Karpas-422 (cell line): ENCODE measurements around the gene ZNF77. TPM values are rescaled to one million over a fixed set of nuclear protein-coding genes. Genes with fewer than 3 reads are reported as not detected.
"Not testable (repeated sequence)": the region's sequence is repeated elsewhere in the genome, so short reads cannot be mapped to it uniquely, and the experiment has no call there.

Experiments
- DNase-seq: peaks from one replicate; pipeline ENCODE4 v3.0.0-alpha.2; 2015
- H2AFZ ChIP-seq: fragments of 200-600 bp; sonication (generic); 2 replicates; pipeline ENCODE4 v1.6.1; 2014; ENCODE audit warnings: antibody characterized with exemption, low read length, mixed read lengths
- H3K27ac ChIP-seq: fragments of 200-600 bp; sonication (generic); 2 replicates; pipeline ENCODE4 v1.5.1; 2014; ENCODE audit warnings: mild to moderate bottlenecking, low read length, moderate library complexity
- H3K27me3 ChIP-seq: fragments of 200-600 bp; sonication (generic); 2 replicates; pipeline ENCODE4 v1.6.1; 2014; ENCODE audit warnings: low read length, mixed read lengths
- H3K36me3 ChIP-seq: fragments of 200-600 bp; sonication (generic); 2 replicates; pipeline ENCODE4 v1.6.1; 2014; ENCODE audit warnings: low read length, mixed read lengths; ENCODE audit not compliant: insufficient read depth
- H3K4me1 ChIP-seq: fragments of 200-600 bp; sonication (generic); 2 replicates; pipeline ENCODE4 v1.6.1; 2014; ENCODE audit warnings: mild to moderate bottlenecking, low read length, mixed read lengths
- H3K4me2 ChIP-seq: fragments of 200-600 bp; sonication (generic); 2 replicates; pipeline ENCODE4 v1.6.1; 2014; ENCODE audit warnings: low read length, low read depth, mild to moderate bottlenecking; ENCODE audit not compliant: poor library complexity, severe bottlenecking
- H3K4me3 ChIP-seq: fragments of 200-600 bp; sonication (generic); 2 replicates; pipeline ENCODE4 v1.5.1; 2014; ENCODE audit warnings: mild to moderate bottlenecking, antibody characterized with exemption, low read length, mixed read lengths
- H3K79me2 ChIP-seq: fragments of 200-600 bp; sonication (generic); 2 replicates; pipeline ENCODE4 v1.6.1; 2014; ENCODE audit warnings: mild to moderate bottlenecking, low read length, mixed read lengths
- H3K9ac ChIP-seq: fragments of 200-600 bp; sonication (generic); 2 replicates; pipeline ENCODE4 v1.6.0; 2014; ENCODE audit warnings: low read length
- H3K9me2 ChIP-seq: fragments of 200-600 bp; sonication (generic), shearing (Covaris generic); replicated peaks from 2 replicates; pipeline ENCODE4 v1.6.0; 2014; ENCODE audit warnings: mild to moderate bottlenecking, low read length, moderate library complexity; ENCODE audit not compliant: insufficient read depth
- H3K9me3 ChIP-seq: fragments of 300-700, 200-600 bp; sonication (generic); 2 replicates; pipeline ENCODE4 v1.6.1; 2014; ENCODE audit warnings: low read length, mixed read lengths
- H4K20me1 ChIP-seq: fragments of 200-600 bp; sonication (generic); 2 replicates; pipeline ENCODE4 v1.6.1; 2014; ENCODE audit warnings: mild to moderate bottlenecking, antibody characterized with exemption, low read length, low read depth; ENCODE audit not compliant: insufficient read depth
- total RNA-seq: library from RNA; depleted of rRNA; stranded (reverse); fragments of >200 nt; shearing (Covaris generic); gene quantifications from 2 replicates; pipeline ENCODE4 v1.2.3, GENCODE V29; 2014; ENCODE audit warnings: low replicate concordance

Gene ZNF77
- total RNA-seq, 1 experiment from 2014 or later = not detected

GRCh38 chr19:2963631-2964030 is 18.9 kb upstream of the ZNF77 start:
- H3K27me3 ChIP-seq, H4K20me1 ChIP-seq, DNase-seq, H3K9me2 ChIP-seq, H3K79me2 ChIP-seq, H3K27ac ChIP-seq, H3K36me3 ChIP-seq, H3K4me1 ChIP-seq, H2AFZ ChIP-seq, H3K4me2 ChIP-seq, H3K9ac ChIP-seq, H3K9me3 ChIP-seq, H3K4me3 ChIP-seq: not testable (repeated sequence)

- no peak overlapping the region for H3K4me3 ChIP-seq
- no peak for DNase-seq
- H3K4me1 ChIP-seq = no peaks in the 10 kb centered on the region
- H3K27me3 ChIP-seq = no peaks in the 10 kb centered on the region
- H3K9me2 ChIP-seq = no peaks in the 10 kb centered on the region
- no peaks in the 10 kb centered on the region for H3K79me2 ChIP-seq
- no peaks in the 10 kb centered on the region for H4K20me1 ChIP-seq
- no peaks in the 10 kb centered on the region for H3K36me3 ChIP-seq
- no peak overlapping the region for H3K9ac ChIP-seq
- H3K4me2 ChIP-seq = no peak overlapping the region
- H3K27ac ChIP-seq = no peak overlapping the region
- no peak overlapping the region for H2AFZ ChIP-seq
- H3K9me3 ChIP-seq = no peaks in the 10 kb centered on the region
Observed at GRCh38 chr19:2963122-2963521, 18.4 kb upstream of the ZNF77 start.

GRCh38 chr19:2962018-2962670 is 17.4 kb upstream of the ZNF77 start:
- H2AFZ ChIP-seq = no peak overlapping the region
- H3K4me3 ChIP-seq = no peak overlapping the region
- H3K27me3 ChIP-seq = no peaks in the 10 kb centered on the region
- no peaks in the 10 kb centered on the region for H3K9me2 ChIP-seq
- H3K9me3 ChIP-seq = no peaks in the 10 kb centered on the region
- DNase-seq = peak; percentile 90
- no peak overlapping the region for H3K4me2 ChIP-seq
- H3K79me2 ChIP-seq = no peaks in the 10 kb centered on the region
- H3K9ac ChIP-seq = no peak overlapping the region
- H4K20me1 ChIP-seq = no peaks in the 10 kb centered on the region
- H3K4me1 ChIP-seq = no peaks in the 10 kb centered on the region
- no peaks in the 10 kb centered on the region for H3K36me3 ChIP-seq
- no peak overlapping the region for H3K27ac ChIP-seq

- H3K36me3 ChIP-seq = no peaks in the 10 kb centered on the region
- no peaks in the 10 kb centered on the region for H3K27me3 ChIP-seq
- H3K27ac ChIP-seq = no peak overlapping the region
- H3K79me2 ChIP-seq = no peaks in the 10 kb centered on the region
- no peaks in the 10 kb centered on the region for H4K20me1 ChIP-seq
- H2AFZ ChIP-seq = no peak overlapping the region
- no peaks in the 10 kb centered on the region for H3K4me1 ChIP-seq
- no peak for DNase-seq
- H3K9me3 ChIP-seq = no peaks in the 10 kb centered on the region
- H3K4me3 ChIP-seq = no peak overlapping the region
- no peak overlapping the region for H3K9ac ChIP-seq
- no peaks in the 10 kb centered on the region for H3K9me2 ChIP-seq
- no peak overlapping the region for H3K4me2 ChIP-seq
Observed at GRCh38 chr19:2960120-2960519, 15.3 kb upstream of the ZNF77 start.

GRCh38 chr19:2957160-2957559 is 12.4 kb upstream of the ZNF77 start:
- H2AFZ ChIP-seq = no peak overlapping the region
- H3K9me3 ChIP-seq = no peaks in the 10 kb centered on the region
- H3K79me2 ChIP-seq = no peaks in the 10 kb centered on the region
- no peaks in the 10 kb centered on the region for H3K36me3 ChIP-seq
- no peak for DNase-seq
- no peak overlapping the region for H3K4me3 ChIP-seq
- H3K9ac ChIP-seq = no peak overlapping the region
- no peaks in the 10 kb centered on the region for H3K9me2 ChIP-seq
- H3K4me2 ChIP-seq = no peak overlapping the region
- no peaks in the 10 kb centered on the region for H4K20me1 ChIP-seq
- H3K27me3 ChIP-seq = no peaks in the 10 kb centered on the region
- no peaks in the 10 kb centered on the region for H3K4me1 ChIP-seq
- no peak overlapping the region for H3K27ac ChIP-seq

- Histone ChIP-seq H3K4me2 (no peak overlapping the region), H2AFZ (no peak overlapping the region), H3K4me1 (peaks cover 5% of the 10 kb centered on the region; the same call in 1 of the 2 replicates), H3K36me3 (no peaks in the 10 kb centered on the region), H4K20me1 (no peaks in the 10 kb centered on the region), H3K27me3 (no peaks in the 10 kb centered on the region), H3K4me3 (no peak overlapping the region), H3K79me2 (peaks cover 10% of the 10 kb centered on the region), H3K9me2 (no peaks in the 10 kb centered on the region), H3K27ac (no peak overlapping the region), H3K9ac (no peak overlapping the region), H3K9me3 (no peaks in the 10 kb centered on the region)
- DNase-seq = no peak
Observed at GRCh38 chr19:2952953-2953481, 8.2 kb upstream of the ZNF77 start.

- Histone ChIP-seq H2AFZ (no peak overlapping the region), H3K4me2 (peak overlapping the region; percentile 70), H3K9ac (peak overlapping the region; percentile 89), H3K4me3 (peak overlapping the region; percentile 83), H3K27ac (peak overlapping the region; percentile 53; the same call in 1 of the 2 replicates), H3K9me2 (no peaks in the 10 kb centered on the region), H3K36me3 (no peaks in the 10 kb centered on the region), H3K9me3 (no peaks in the 10 kb centered on the region), H4K20me1 (no peaks in the 10 kb centered on the region), H3K4me1 (peaks cover 5% of the 10 kb centered on the region; the same call in 1 of the 2 replicates), H3K27me3 (no peaks in the 10 kb centered on the region), H3K79me2 (peaks cover 10% of the 10 kb centered on the region)
- DNase-seq = peak; percentile 97
Observed at GRCh38 chr19:2950286-2951124, 5.7 kb upstream of the ZNF77 start.

GRCh38 chr19:2949939-2950285 is 5.1 kb upstream of the ZNF77 start:
- H3K4me1 ChIP-seq = peaks cover 5% of the 10 kb centered on the region; the same call in 1 of the 2 replicates
- H3K27me3 ChIP-seq = no peaks in the 10 kb centered on the region
- DNase-seq = peak; percentile 64
- peak overlapping the region; percentile 89 for H3K9ac ChIP-seq
- peak overlapping the region; percentile 70 for H3K4me2 ChIP-seq
- H2AFZ ChIP-seq = no peak overlapping the region
- no peaks in the 10 kb centered on the region for H4K20me1 ChIP-seq
- H3K9me3 ChIP-seq = no peaks in the 10 kb centered on the region
- no peak overlapping the region for H3K27ac ChIP-seq
- peak overlapping the region; percentile 83 for H3K4me3 ChIP-seq
- H3K79me2 ChIP-seq = peaks cover 10% of the 10 kb centered on the region
- no peaks in the 10 kb centered on the region for H3K9me2 ChIP-seq
- H3K36me3 ChIP-seq = no peaks in the 10 kb centered on the region
